Measurements from ENCODE around the gene GPR55. TPM values are rescaled to one million over a fixed set of nuclear protein-coding genes. Genes with fewer than 3 reads are reported as not detected.

The GPR55 gene
- total and polyA plus RNA-seq, 2 of the 8 experiments (the other 6 are each of a cell fraction or from before 2014, with no cell fraction given): not detected

- TF ChIP-seq CHD7 (IDR thresholded peaks at IDR 0.05; ENCODE audit: insufficient replicate concordance, low read length): peak; percentile 63
- TF ChIP-seq KDM4A (IDR thresholded peaks at IDR 0.05; ENCODE audit: low read depth, low read length, severe bottlenecking): no peak
- TF ChIP-seq HDAC6 (IDR thresholded peaks at IDR 0.05; ENCODE audit: low read depth, low read length): no peak
- TF ChIP-seq CEBPB (IDR thresholded peaks at IDR 0.05; ENCODE audit: low read depth, low read length): no peak
- peak; percentile 40; the same call in 1 of the 2 replicates for TF ChIP-seq POLR2AphosphoS5 (IDR thresholded peaks at IDR 0.05; ENCODE audit: low read depth, low read length)
- TF ChIP-seq RFX5 (IDR thresholded peaks at IDR 0.05; ENCODE audit: borderline replicate concordance, low read depth, low read length): no peak
- no peak for TF ChIP-seq EGR1 (IDR thresholded peaks at IDR 0.05; ENCODE audit: borderline replicate concordance, low read depth, low read length)
- peak; percentile 68 for TF ChIP-seq TAF1 (IDR thresholded peaks at IDR 0.05; ENCODE audit: low read depth, low read length)
- TF ChIP-seq, protein P1, sequence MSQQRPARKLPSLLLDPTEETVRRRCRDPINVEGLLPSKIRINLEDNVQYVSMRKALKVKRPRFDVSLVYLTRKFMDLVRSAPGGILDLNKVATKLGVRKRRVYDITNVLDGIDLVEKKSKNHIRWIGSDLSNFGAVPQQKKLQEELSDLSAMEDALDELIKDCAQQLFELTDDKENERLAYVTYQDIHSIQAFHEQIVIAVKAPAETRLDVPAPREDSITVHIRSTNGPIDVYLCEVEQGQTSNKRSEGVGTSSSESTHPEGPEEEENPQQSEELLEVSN (IDR thresholded peaks at IDR 0.05): no peak
- peak; percentile 77; the same call in 1 of the 2 replicates for TF ChIP-seq GABPA (IDR thresholded peaks at IDR 0.05; ENCODE audit: borderline replicate concordance, insufficient read depth, low read length)
These were observed 22.7 kb downstream of the GPR55 start (continued) for GRCh38 chr2:230902180-230902899.

All from H1 (cell line).